Natural killer cell (primary cell): ENCODE measurements around the gene NCDN. TPM values are rescaled to one million over a fixed set of nuclear protein-coding genes. Genes with fewer than 3 reads are reported as not detected.
A peak's percentile ranks its signal among the peaks of the same experiment; 100 is the strongest.

Source experiments
- ATAC-seq, 3 donors: fragments of 150-1000 bp in 2 of 3; fragments of 200-7000 bp in 1 of 3; cut with Tn5 transposase; 1 replicate in 1 of 3; 2 replicates in 2 of 3; pipeline ENCODE4 v1.10.0; 2021; ENCODE audit warnings: mild to moderate bottlenecking in 2 of 3, moderate library complexity in 2 of 3
- DNase-seq, 2 donors: peaks; one replicate each; pipeline versions ENCODE4 v3.0.0 to v3.0.0-alpha.2; 2013 to 2021; ENCODE audit warnings: mixed read lengths in 1 of 2
- H3K27ac ChIP-seq: one replicate; pipeline ENCODE4 v1.5.1; 2013; ENCODE audit warnings: mild to moderate bottlenecking, low read length
- H3K27me3 ChIP-seq: one replicate; pipeline ENCODE4 v1.6.1; 2013; ENCODE audit warnings: low read length; ENCODE audit not compliant: control insufficient read depth, insufficient read depth
- H3K36me3 ChIP-seq: one replicate; pipeline ENCODE4 v1.6.1; 2013; ENCODE audit warnings: low read length; ENCODE audit not compliant: control insufficient read depth, insufficient read depth
- H3K4me1 ChIP-seq: one replicate; pipeline ENCODE4 v1.6.1; 2013; ENCODE audit warnings: low read length; ENCODE audit not compliant: control insufficient read depth, insufficient read depth
- H3K4me3 ChIP-seq: one replicate; pipeline ENCODE4 v1.5.1; 2013; ENCODE audit warnings: low read length
- H3K9me3 ChIP-seq: one replicate; pipeline ENCODE4 v1.6.1; 2013; ENCODE audit warnings: low read length; ENCODE audit not compliant: control insufficient read depth, insufficient read depth
- H3K27ac Mint-ChIP-seq, 2 donors: one replicate each; pipeline ENCODE4 v1.8.0; 2022; ENCODE audit warnings: mild to moderate bottlenecking in 2 of 2, mixed read lengths in 2 of 2, moderate library complexity in 1 of 2
- H3K27me3 Mint-ChIP-seq, 2 donors: one replicate each; pipeline ENCODE4 v1.8.0; 2022; ENCODE audit warnings: low read depth in 2 of 2, mixed read lengths in 2 of 2
- H3K36me3 Mint-ChIP-seq: one replicate; pipeline ENCODE4 v1.8.0; 2022; ENCODE audit warnings: mixed read lengths
- H3K4me1 Mint-ChIP-seq, 2 donors: one replicate each; pipeline ENCODE4 v1.8.0; 2022; ENCODE audit warnings: mixed read lengths in 2 of 2
- H3K4me3 Mint-ChIP-seq: one replicate; pipeline ENCODE4 v1.8.0; 2022; ENCODE audit warnings: mild to moderate bottlenecking, moderate library complexity, mixed read lengths
- H3K9me3 Mint-ChIP-seq, 2 donors: one replicate each; pipeline ENCODE4 v1.8.0; 2022; ENCODE audit warnings: mixed read lengths in 2 of 2
- CTCF ChIP-seq: fragments of 200-600 bp; IDR thresholded peaks from one replicate; pipeline ENCODE4 v1.8.0; 2022; ENCODE audit warnings: antibody characterized with exemption
- WGBS: methylation state at CpG from one replicate; pipeline ENCODE4 v1.1.7; 2013; ENCODE audit warnings: missing lambda C conversion rate; ENCODE audit not compliant: insufficient coverage; 5-methylcytosine and 5-hydroxymethylcytosine counted together
- intact Hi-C: fragments of 100-400 bp; cut with micrococcal nuclease; formaldehyde crosslinking; loops from one replicate; pipeline ENCODE4 v1.14.2; 2022
- total RNA-seq, 4 donors: library from RNA; stranded (reverse); fragments of 120-200 nt in 1 of 4; gene quantifications; one replicate each; pipeline versions ENCODE4 v1.2.3 to v1.2.4, GENCODE V29; 2013 to 2022

Gene NCDN
- total RNA-seq, 3 donors from 2014 or later (not counting 1 experiment from before 2014, with no cell fraction given): 7.9 to 10.7 (median 9.9) TPM

- no peaks in the 10 kb centered on the region for H3K36me3 Mint-ChIP-seq
- H3K9me3 ChIP-seq: no peaks in the 10 kb centered on the region
- WGBS: 66% methylated on average over 8 of the region's 8 CpGs
- no peaks in the 10 kb centered on the region for H3K9me3 Mint-ChIP-seq
- TF ChIP-seq CTCF: no peak
- no peak overlapping the region for H3K4me3 Mint-ChIP-seq
- peak overlapping the region; percentile 16 for H3K27ac ChIP-seq
- no peaks in the 10 kb centered on the region for H3K27me3 ChIP-seq
- ATAC-seq (peak in 1 of 3 donors; percentile 40), DNase-seq (no peak)
- H3K4me3 ChIP-seq: no peak overlapping the region
- intact Hi-C loops: no loop called here
- H3K4me1 Mint-ChIP-seq: peaks cover 16 to 43% of the 10 kb centered on the region in 2 donors
- H3K27ac Mint-ChIP-seq: peak overlapping the region; percentile 58 to 83
- H3K27me3 Mint-ChIP-seq: no peaks in the 10 kb centered on the region
- peaks cover 9% of the 10 kb centered on the region for H3K36me3 ChIP-seq
- peaks cover 13% of the 10 kb centered on the region for H3K4me1 ChIP-seq
Observed at GRCh38 chr1:35592991-35593769, 35.6 kb downstream of the NCDN start.

GRCh38 chr1:35594005-35594760, 36.6 kb downstream of the NCDN start:
- WGBS: 98% methylated on average over 7 of the region's 9 CpGs
- H3K36me3 ChIP-seq: peaks cover 11% of the 10 kb centered on the region
- intact Hi-C loops: no loop called here
- ATAC-seq: no peak
- no peak overlapping the region for H3K27ac ChIP-seq
- peaks cover under 1% of the 10 kb centered on the region for H3K36me3 Mint-ChIP-seq
- H3K4me3 Mint-ChIP-seq: no peak overlapping the region
- H3K4me1 ChIP-seq: peaks cover 13% of the 10 kb centered on the region
- no peaks in the 10 kb centered on the region for H3K27me3 Mint-ChIP-seq
- no peak for TF ChIP-seq CTCF
- peak overlapping the region; percentile 58 to 83 for H3K27ac Mint-ChIP-seq
- no peak overlapping the region for H3K4me3 ChIP-seq
- DNase-seq: no peak
- H3K27me3 ChIP-seq: no peaks in the 10 kb centered on the region
- H3K4me1 Mint-ChIP-seq: peaks cover 10 to 38% of the 10 kb centered on the region in 2 donors
- no peaks in the 10 kb centered on the region for H3K9me3 ChIP-seq
- H3K9me3 Mint-ChIP-seq: no peaks in the 10 kb centered on the region

DNA sequence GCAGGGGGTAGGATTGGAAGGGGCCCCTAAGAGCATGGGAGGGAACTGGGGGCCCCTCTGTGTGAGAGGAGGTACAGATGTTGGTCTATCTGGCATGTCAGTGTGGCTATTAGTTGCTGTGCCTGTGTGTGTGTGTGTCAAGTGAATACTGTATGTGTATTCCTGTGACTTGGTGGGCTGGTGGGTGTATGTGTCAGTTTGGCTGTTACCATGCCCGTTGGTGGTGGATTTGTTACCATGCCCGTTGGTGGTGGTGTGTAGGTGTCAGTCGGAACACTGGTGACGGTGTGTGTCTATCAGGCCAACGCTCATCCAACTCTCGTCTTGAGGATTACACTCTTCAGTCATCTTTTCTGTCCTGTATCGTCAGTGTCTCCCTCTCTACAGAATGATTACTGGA, 38.1 kb downstream of the NCDN start:
- intact Hi-C loops: no loop called here
- H3K27ac ChIP-seq: no peak overlapping the region
- ATAC-seq: no peak
- peaks cover 13% of the 10 kb centered on the region for H3K4me1 ChIP-seq
- peaks cover 14% of the 10 kb centered on the region for H3K36me3 ChIP-seq
- Mint-ChIP-seq H3K27me3 (no peaks in the 10 kb centered on the region), H3K4me3 (no peak overlapping the region), H3K36me3 (peaks cover 7% of the 10 kb centered on the region), H3K9me3 (no peaks in the 10 kb centered on the region), H3K27ac (peak overlapping the region; percentile 8 to 13), H3K4me1 (peaks cover 6 to 26% of the 10 kb centered on the region in 2 donors)
- 99% methylated on average over 7 of the region's 7 CpGs for WGBS
- DNase-seq: no peak
- no peak overlapping the region for H3K4me3 ChIP-seq
- no peaks in the 10 kb centered on the region for H3K27me3 ChIP-seq
- no peak for TF ChIP-seq CTCF
- H3K9me3 ChIP-seq: no peaks in the 10 kb centered on the region
